Hematopoietic multipotent progenitor cell treated with erythropoietin and hydrocortisone succinate and interleukin-3 and kit ligand, for 8 days (in vitro differentiated cells): ENCODE results near the gene BRAP.
"Not testable (repeated sequence)": the region's sequence is repeated elsewhere in the genome, so short reads cannot be mapped to it uniquely, and the experiment has no call there.

Experiments
- DNase-seq: peaks from one replicate; pipeline ENCODE4 v3.0.0-alpha.2; 2015

Gene BRAP

GRCh38 chr12:111685811-111686573 lies at the start of gene BRAP, which contains the start of gene ACAD10:
Gene BRAP (minus strand): TSS chr12:111685956. CDS start chr12:111685792, 164 bp downstream.
Gene ACAD10 (plus strand): TSS chr12:111686053. CDS start chr12:111692710, 6,657 bp downstream.
- peak; percentile 94 for DNase-seq

GRCh38 chr12:111733340-111733915 lies 47.7 kb upstream of the BRAP start:
- no peak for DNase-seq

- DNase-seq, result peak; percentile 77
Measured at GRCh38 chr12:111732786-111733185, 47.0 kb upstream of the BRAP start.

- no peak for DNase-seq
Measured at GRCh38 chr12:111730420-111730819, 44.7 kb upstream of the BRAP start.

GRCh38 chr12:111728795-111729194 lies 43.0 kb upstream of the BRAP start:
- no peak for DNase-seq

- DNase-seq, result not testable (repeated sequence)
Measured at GRCh38 chr12:111723646-111724360, 38.0 kb upstream of the BRAP start.

GRCh38 chr12:111720457-111720856 lies 34.7 kb upstream of the BRAP start:
- DNase-seq, result no peak

- DNase-seq, result not testable (repeated sequence)
Measured at GRCh38 chr12:111719316-111719715, 33.6 kb upstream of the BRAP start.

GRCh38 chr12:111715279-111715678 lies 29.5 kb upstream of the BRAP start:
- DNase-seq, result no peak

GRCh38 chr12:111706145-111706544 lies 20.4 kb upstream of the BRAP start:
- no peak for DNase-seq

GRCh38 chr12:111705672-111706071 lies 19.9 kb upstream of the BRAP start:
- DNase-seq, result no peak

GRCh38 chr12:111699962-111700361 lies 14.2 kb upstream of the BRAP start:
- DNase-seq, result no peak

- DNase-seq, result no peak
Measured at GRCh38 chr12:111693818-111694217, 8.1 kb upstream of the BRAP start.

GRCh38 chr12:111692575-111693210 lies 6.9 kb upstream of the BRAP start:
- DNase-seq, result peak; percentile 48

- no peak for DNase-seq
Measured at GRCh38 chr12:111691262-111691661, 5.5 kb upstream of the BRAP start.

GRCh38 chr12:111687952-111688351 lies 2.2 kb upstream of the BRAP start:
- DNase-seq, result no peak

GRCh38 chr12:111687255-111687654 lies 1.5 kb upstream of the BRAP start:
- DNase-seq, result peak; percentile 57

- peak; percentile 19 for DNase-seq
Measured at GRCh38 chr12:111686574-111687105, 884 bp upstream of the BRAP start.

GRCh38 chr12:111685322-111685810 lies 390 bp downstream of the BRAP start:
- DNase-seq, result peak; percentile 58

- DNase-seq, result peak; percentile 39
Measured at GRCh38 chr12:111684485-111685198, 1.1 kb downstream of the BRAP start.

- DNase-seq, result no peak
Measured at GRCh38 chr12:111677186-111677585, 8.6 kb downstream of the BRAP start.

- DNase-seq, result peak; percentile 53
Measured at GRCh38 chr12:111673503-111673902, 12.3 kb downstream of the BRAP start.
